Loucy (cell line): Measurements from ENCODE around the gene PPARGC1A.

Source experiments
- H2AFZ ChIP-seq: fragments of 200-600 bp; sonication (generic); 2 replicates; pipeline ENCODE4 v1.6.0; 2016; ENCODE audit warnings: antibody characterized with exemption, mild to moderate bottlenecking, low read length, moderate library complexity
- H3F3A ChIP-seq: fragments of 200-600 bp; 2 replicates; pipeline ENCODE4 v1.6.0; 2016; ENCODE audit warnings: antibody characterized with exemption, low read depth, mild to moderate bottlenecking
- H3K27me3 ChIP-seq: fragments of 200-600 bp; sonication (generic); 2 replicates; pipeline ENCODE4 v1.6.1; 2014; ENCODE audit warnings: low read length, mild to moderate bottlenecking; ENCODE audit not compliant: insufficient read depth, poor library complexity, severe bottlenecking
- H3K36me3 ChIP-seq: fragments of 200-600 bp; sonication (generic); 2 replicates; pipeline ENCODE4 v1.6.1; 2016; ENCODE audit warnings: low read length; ENCODE audit not compliant: insufficient read depth
- H3K4me1 ChIP-seq: fragments of 200-600 bp; sonication (generic); 2 replicates; pipeline ENCODE4 v1.5.1; 2014; ENCODE audit warnings: low read length, mild to moderate bottlenecking; ENCODE audit not compliant: insufficient read depth, poor library complexity, severe bottlenecking
- H3K4me2 ChIP-seq: fragments of 200-600 bp; sonication (generic); 2 replicates; pipeline ENCODE4 v1.6.0; 2014; ENCODE audit warnings: antibody characterized with exemption, low read length, low read depth, mild to moderate bottlenecking; ENCODE audit not compliant: poor library complexity, severe bottlenecking
- H3K4me3 ChIP-seq: fragments of 200-600 bp; sonication (generic); 2 replicates; pipeline ENCODE4 v1.5.1; 2014; ENCODE audit warnings: low read length, mild to moderate bottlenecking, mixed read lengths; ENCODE audit not compliant: poor library complexity, severe bottlenecking
- H3K79me2 ChIP-seq: fragments of 200-600 bp; sonication (generic); 2 replicates; pipeline ENCODE4 v1.6.1; 2014; ENCODE audit warnings: low read length; ENCODE audit not compliant: insufficient read depth
- H3K9ac ChIP-seq: fragments of 200-600 bp; sonication (generic); 2 replicates; pipeline ENCODE4 v1.6.0; 2014; ENCODE audit warnings: mild to moderate bottlenecking, low read depth, low read length, moderate library complexity; ENCODE audit not compliant: poor library complexity, severe bottlenecking
- H3K9me2 ChIP-seq: fragments of 200-600 bp; sonication (generic); replicated peaks from 2 replicates; pipeline ENCODE4 v1.6.1; 2016; ENCODE audit warnings: low read depth, low read length, mixed read lengths
- H3K9me3 ChIP-seq: fragments of 200-600 bp; sonication (generic); 2 replicates; pipeline ENCODE4 v1.6.1; 2014; ENCODE audit warnings: mild to moderate bottlenecking, antibody characterized with exemption, low read length, low read depth; ENCODE audit not compliant: insufficient read depth
- H4K20me1 ChIP-seq: fragments of 200-600 bp; sonication (generic); 2 replicates; pipeline ENCODE4 v1.6.0; 2014; ENCODE audit warnings: antibody characterized with exemption, low read length, mild to moderate bottlenecking; ENCODE audit not compliant: insufficient read depth, poor library complexity, severe bottlenecking
- EZH2phosphoT487 ChIP-seq: fragments of 200-600 bp; IDR thresholded peaks from 2 replicates; pipeline ENCODE4 v1.6.1; 2018; ENCODE audit warnings: antibody characterized with exemption, mild to moderate bottlenecking, moderate library complexity, borderline replicate concordance
- TF ChIP-seq, protein P1 (sequence below): fragments of 200-600 bp; sonication (generic); conservative IDR thresholded peaks from 2 replicates; pipeline ENCODE4 v1.5.1; 2014; ENCODE audit warnings: mild to moderate bottlenecking, antibody characterized with exemption, low read length

PPARGC1A gene

DNA sequence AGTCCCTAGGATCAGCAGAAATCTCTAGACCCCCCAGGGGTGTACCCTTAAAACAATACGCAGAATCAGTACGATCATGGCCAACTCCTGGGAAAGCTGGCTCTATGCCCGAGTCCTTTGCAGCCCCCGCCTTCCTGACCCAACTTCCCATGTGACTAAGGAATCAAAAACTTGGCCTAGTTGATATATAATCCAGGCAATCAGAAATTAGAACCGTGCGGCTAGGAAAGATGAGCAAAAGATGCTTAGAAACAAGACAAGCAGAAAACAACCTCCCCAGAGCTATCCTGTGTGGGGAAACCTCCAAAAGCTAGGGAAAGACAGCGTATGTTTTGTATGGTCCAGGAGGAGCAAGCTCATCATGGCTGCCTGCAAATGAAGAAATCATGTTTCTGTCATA is 110.0 kb downstream of the PPARGC1A start:
- TF ChIP-seq EZH2phosphoT487 = no peak
- TF ChIP-seq, protein P1, sequence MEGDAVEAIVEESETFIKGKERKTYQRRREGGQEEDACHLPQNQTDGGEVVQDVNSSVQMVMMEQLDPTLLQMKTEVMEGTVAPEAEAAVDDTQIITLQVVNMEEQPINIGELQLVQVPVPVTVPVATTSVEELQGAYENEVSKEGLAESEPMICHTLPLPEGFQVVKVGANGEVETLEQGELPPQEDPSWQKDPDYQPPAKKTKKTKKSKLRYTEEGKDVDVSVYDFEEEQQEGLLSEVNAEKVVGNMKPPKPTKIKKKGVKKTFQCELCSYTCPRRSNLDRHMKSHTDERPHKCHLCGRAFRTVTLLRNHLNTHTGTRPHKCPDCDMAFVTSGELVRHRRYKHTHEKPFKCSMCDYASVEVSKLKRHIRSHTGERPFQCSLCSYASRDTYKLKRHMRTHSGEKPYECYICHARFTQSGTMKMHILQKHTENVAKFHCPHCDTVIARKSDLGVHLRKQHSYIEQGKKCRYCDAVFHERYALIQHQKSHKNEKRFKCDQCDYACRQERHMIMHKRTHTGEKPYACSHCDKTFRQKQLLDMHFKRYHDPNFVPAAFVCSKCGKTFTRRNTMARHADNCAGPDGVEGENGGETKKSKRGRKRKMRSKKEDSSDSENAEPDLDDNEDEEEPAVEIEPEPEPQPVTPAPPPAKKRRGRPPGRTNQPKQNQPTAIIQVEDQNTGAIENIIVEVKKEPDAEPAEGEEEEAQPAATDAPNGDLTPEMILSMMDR = no peak
- H3K4me1 ChIP-seq = no peaks in the 10 kb centered on the region
- no peaks in the 10 kb centered on the region for H3K79me2 ChIP-seq
- H3K36me3 ChIP-seq = no peaks in the 10 kb centered on the region
- H3K9me2 ChIP-seq = no peaks in the 10 kb centered on the region
- H3K27me3 ChIP-seq = no peaks in the 10 kb centered on the region
- no peak overlapping the region for H2AFZ ChIP-seq
- H3K9ac ChIP-seq = no peak overlapping the region
- H4K20me1 ChIP-seq = no peaks in the 10 kb centered on the region
- H3K9me3 ChIP-seq = 0 out of 2 replicates have a peak, but pooled peaks cover 3% of the 10 kb centered on the region
- no peak overlapping the region for H3K4me2 ChIP-seq
- H3F3A ChIP-seq = no peaks in the 10 kb centered on the region
- H3K4me3 ChIP-seq = no peak overlapping the region

DNA sequence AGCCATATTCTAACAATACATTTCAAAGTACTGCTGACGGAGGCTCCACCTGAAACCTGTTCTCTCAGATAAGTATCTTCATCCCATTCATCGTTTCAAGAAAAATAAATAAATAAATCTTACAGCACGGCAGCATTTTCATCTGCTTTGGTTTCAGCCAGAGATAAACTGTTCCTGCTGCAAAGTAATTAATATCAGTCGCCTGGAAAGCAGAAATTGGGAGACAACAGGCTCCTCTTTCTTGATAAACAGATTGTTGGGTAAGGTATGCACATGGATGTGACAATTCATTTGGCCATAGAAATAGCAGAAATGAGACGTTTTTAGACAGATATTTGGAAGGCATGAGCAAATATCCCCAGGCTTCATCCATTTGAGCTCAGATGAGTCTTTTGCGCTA is 110.4 kb downstream of the PPARGC1A start:
- Histone ChIP-seq H3K9me3 (0 out of 2 replicates have a peak, but pooled peaks cover 3% of the 10 kb centered on the region), H3K79me2 (no peaks in the 10 kb centered on the region), H3K4me1 (no peaks in the 10 kb centered on the region), H3K4me3 (no peak overlapping the region), H4K20me1 (no peaks in the 10 kb centered on the region), H3K27me3 (no peaks in the 10 kb centered on the region), H3K4me2 (no peak overlapping the region), H3K9me2 (no peaks in the 10 kb centered on the region), H3K9ac (no peak overlapping the region), H2AFZ (no peak overlapping the region), H3F3A (no peaks in the 10 kb centered on the region), H3K36me3 (no peaks in the 10 kb centered on the region)
- TF ChIP-seq EZH2phosphoT487 = no peak
- TF ChIP-seq, protein P1 = no peak

DNA sequence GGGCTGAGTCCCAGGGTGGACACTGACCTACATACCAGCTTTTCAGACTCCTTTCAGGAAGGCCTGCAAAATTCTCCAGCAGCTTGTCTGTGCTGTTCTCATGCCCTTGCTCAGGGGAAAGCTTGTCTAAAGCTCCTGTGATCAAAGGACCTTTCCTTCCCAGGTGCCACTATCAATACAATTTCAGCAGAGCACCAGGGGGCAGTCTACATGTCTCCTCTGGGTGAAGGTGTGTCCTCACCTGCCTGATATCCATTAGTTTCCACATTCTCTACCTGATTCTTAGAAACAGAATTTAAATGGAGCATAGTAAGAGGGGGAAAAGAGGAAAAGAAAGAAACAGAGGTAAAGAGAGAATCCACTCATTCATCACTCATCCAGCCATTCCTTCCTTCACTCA is 114.2 kb downstream of the PPARGC1A start:
- TF ChIP-seq EZH2phosphoT487 = no peak
- TF ChIP-seq, protein P1 = no peak
- Histone ChIP-seq H2AFZ (no peak overlapping the region), H3K4me3 (no peak overlapping the region), H3K4me1 (no peaks in the 10 kb centered on the region), H3K79me2 (no peaks in the 10 kb centered on the region), H3K27me3 (no peaks in the 10 kb centered on the region), H4K20me1 (no peaks in the 10 kb centered on the region), H3F3A (no peaks in the 10 kb centered on the region), H3K9me3 (no peaks in the 10 kb centered on the region), H3K9ac (no peak overlapping the region), H3K4me2 (no peak overlapping the region), H3K9me2 (no peaks in the 10 kb centered on the region), H3K36me3 (no peaks in the 10 kb centered on the region)
